Suppressor macrophage treated with lipopolysaccharide for 4 hours (primary cell): ENCODE results near the gene PIP5K1B.

ENCODE experiments used
- DNase-seq: peaks from one replicate; pipeline ENCODE4 v3.0.0-alpha.2; 2020

PIP5K1B gene

DNA sequence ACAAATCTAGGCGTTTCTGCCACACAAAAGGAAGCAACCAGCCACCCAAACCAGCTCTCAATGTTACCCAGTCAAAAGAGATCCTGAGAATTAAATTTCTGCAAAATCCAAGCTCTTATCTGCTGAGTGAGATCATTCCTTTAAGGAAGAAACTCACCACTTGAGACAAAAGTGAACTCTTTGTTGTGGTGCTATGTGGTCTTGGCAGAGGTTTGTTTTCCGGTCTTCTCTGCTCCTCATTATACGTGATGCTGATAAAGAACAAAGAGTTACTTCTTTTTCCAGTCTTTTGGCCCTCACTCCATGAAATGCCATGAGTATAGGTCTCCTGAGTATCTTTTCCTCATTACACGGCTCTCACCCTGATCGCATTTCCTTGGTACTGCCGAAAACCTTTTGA lies 226.8 kb downstream of the PIP5K1B start:
- DNase-seq, result no peak

DNA sequence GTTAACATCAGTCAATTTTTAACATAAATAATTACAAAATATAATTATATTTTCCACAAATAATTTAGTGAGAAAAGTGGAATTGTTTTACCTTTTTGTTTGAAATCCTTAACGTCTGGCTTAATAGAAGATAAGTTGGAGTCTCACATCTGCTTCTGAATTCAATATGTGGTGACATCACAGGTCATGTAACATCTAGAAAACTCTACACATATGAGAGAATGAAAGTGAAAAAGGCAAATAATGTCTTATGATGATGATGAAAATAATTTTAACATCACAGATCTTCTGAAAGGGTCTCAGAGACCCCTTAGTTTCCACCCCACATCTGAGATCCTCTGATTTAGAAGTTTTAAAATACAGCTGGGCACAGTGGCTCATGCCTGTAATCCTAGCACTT lies 227.4 kb downstream of the PIP5K1B start:
- DNase-seq, result peak; percentile 16

DNA sequence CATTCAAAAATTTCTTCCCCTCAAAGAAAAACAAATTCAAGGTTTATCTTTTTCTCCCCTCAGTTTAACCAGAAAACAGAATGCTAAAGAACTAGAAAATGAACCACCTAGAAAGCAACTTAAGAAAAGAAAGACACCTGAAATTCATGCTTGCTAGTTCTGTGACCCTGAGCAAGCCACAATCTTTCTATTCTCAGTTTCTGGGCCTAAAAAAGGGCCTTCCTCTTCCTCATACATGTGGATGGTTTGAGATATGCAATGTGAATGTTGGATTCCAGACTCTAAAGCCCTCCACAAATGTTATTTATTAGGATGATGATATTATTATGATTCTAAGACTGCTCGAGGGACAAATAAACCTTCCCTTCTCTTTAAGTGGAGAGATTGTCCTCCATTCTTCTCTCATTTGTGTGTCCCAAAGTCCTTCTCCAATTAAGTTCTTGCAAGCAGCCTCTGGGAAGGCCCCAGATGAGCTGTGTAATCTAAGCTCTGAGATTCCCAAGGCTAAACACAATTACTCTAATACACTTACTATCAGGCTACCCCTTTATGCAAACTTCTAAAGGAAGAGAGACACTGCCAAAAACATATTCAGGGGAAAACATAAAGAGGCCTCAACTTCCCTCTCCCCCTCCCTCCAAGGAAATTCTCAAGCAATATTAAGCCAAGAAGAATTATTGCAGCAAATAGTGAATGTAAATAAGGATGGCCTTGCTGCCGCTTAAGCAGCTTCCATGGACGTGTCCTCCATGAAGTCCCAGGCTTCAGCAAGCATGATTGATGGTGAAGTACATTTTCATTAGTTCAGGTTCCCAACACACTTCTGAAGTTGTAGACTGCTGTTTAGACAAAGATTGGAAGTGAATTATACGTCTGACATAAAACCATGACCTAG lies 228.6 kb downstream of the PIP5K1B start:
- DNase-seq, result no peak

DNA sequence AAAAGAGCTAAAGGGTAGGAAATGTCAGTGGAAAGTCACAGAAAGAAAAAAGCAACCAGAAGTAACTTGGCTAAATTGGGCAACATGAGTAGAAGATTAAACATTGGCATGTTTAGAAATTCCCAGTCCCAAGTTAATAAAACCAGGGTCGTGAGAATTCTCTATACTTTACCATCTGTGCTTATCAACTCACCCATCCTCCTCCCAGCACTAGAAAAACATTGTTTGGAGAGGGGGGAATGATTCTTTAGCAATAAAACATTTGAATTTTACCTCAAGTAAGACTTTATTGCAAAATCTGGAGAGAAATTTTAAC lies 229.2 kb downstream of the PIP5K1B start:
- DNase-seq, result no peak

DNA sequence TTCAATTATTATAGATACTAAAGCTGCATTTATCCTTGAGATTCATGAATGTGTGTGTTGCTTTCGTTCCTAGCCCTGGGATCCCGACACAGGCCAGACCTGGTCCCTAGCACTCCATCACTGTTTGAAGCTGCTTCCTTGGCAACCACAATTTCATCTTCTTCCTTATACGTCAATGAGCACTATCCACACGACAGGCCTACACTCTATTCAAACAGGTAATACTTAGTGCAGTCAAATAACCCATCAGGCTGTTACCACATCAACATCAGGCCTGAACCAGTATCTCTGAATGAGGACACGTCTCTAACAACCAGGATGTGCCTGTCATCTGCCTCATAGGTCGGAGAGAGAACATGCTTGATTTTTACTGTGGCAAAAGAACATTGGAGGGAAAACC lies 235.5 kb downstream of the PIP5K1B start:
- DNase-seq, result no peak

DNA sequence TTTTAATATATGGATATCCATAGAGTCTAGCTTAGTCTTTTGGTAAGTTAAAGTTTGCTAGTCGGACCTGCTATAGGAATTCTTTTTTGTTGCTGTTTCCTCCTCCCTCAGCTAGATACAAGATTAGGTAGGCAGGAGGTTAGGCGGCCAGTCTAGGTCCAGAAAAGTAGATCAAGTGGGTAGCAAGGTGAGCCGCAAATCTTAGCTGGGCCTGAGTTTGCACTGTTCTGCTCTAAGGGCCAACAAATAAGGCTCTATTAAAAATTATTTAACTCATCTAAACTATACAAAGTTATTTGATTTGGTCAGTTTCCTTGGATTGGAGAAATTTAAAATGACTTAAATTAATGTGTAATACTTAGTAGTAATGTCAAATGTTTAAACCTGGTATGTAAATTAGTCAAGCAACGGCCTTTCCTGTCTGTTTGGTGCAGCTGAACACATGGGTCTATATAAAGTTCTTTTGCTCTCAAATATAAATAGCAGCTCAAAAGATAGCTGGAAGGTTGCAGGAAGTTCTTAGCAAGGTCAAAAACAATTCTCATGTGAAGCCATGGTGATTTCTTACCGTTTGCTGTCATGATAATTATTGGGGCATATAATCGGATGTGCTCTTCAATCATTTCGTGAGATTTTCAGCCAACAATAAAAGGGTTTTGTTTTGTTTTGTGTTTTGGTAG lies 236.9 kb downstream of the PIP5K1B start:
- DNase-seq, result no peak

DNA sequence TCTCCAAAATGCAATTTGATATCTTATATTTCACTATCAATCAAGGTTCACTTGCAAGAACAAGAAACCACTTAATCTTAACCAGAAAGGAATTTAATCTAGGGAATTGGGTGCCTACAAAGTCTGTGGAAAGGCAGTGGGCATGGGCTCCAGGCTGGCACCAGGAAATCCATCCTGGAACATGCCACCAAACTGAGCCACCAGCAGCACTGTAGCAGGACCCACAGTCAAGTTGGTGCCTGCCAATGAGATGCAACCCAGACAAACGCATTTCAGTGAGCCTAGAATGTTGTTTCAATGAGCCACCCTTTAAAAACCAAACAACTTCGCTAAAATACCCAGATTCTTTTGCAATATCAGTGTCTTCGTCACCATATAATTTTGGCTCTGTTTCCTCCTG lies 237.8 kb downstream of the PIP5K1B start:
- no peak for DNase-seq

DNA sequence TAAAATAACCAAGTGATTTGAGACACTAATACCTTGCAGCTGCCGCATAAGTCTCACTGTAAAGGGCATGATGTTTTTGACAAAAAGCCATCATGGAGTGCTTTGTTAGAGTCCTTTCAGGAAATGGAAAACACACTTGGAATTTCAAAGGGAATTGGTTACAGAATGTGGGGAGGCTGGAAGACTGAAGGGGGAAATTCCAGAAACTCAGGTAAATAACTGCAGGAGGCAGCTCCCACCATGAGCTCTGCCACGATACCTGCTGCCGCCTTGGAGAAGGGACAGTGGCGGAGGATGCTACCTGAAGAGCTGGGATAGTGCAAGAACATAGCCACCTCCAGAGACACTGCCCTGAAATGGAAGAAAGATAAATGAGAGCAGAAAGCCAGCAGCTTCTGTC lies 242.0 kb downstream of the PIP5K1B start:
- no peak for DNase-seq

DNA sequence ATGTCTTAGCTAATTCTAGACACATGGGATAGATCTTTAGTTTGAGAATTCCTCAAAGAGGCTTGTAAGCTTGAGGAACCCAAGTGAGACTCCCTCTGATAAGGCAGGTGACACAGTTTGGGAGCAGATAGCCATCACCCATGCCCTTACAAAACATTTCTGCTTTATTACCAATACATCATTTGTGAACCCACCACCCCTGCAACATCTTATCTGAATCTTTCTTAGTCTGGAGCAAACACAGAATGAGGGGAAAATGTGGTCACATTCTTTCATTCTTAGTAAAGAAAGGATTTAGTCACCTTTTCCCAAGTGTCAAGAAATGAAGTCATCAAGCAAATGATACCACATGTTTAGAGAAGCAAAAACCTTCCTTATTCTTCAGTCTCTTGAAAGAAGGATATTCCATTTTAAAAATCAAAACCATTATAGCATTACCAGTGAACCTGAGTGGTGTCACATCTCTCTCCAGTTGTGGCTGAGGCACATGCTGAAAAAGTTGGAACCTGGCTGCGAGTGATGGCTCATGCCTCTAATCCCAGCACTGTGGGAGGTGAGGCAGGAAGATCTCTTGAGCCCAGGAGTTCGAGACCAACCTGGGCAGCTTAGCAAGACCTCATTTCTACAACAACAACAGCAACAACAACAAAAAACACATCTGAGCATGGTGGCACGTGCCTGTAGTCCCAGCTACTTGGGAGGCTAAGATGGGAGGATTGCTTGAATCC lies 243.0 kb downstream of the PIP5K1B start:
- DNase-seq, result peak; percentile 17

DNA sequence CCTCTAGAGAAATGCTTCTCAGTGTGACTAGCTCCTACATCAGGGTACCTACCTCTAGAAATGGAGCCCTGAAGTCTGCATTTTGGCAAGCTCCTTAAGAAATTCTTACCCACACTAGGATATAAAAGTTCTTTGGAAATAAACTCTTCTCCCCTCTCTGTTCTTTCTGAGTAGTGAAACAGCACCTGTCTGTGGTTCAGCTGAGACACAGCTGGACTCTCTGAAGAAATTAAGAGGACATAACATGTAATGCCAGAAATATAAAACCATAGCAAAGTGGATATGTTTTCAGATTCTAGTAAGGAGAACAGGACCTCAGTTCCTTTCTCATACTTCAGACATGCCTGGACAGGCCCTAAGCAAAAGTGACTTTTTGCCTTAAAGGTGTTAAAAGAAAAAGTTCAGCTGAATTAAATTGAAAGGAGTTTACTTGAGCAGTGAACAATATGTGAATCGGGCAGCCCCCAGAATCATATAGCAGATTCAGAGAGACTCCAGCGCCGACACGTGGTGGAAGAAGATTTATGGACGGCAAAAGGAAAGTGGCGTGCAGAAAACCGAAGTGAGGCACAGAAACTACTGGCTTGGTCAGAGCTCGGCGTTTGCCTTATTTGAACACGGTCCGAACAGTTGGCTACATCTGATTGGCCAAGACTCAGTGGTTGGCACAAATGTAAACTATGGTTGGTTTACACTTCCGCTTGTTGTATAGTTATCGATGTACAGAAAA lies 244.4 kb downstream of the PIP5K1B start:
- no peak for DNase-seq

DNA sequence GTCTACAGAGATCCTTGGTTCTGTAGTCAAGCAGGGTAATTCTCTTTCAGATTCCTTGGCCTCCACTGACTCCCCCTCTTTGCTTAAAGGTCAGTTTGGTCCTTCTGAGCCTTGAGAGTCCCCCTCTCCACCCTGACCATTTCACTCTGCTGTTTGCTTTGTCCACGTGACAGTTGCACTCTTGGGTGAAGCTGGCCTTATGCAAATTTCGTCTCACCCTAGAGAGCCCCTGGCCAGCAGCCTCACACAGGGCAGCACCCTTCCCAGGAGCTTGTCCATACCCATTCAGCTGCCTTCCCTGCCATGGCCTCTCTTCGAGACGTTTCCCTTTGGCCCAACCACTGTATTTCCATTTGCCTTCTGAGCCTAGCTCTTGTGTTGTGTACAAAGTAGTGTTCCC lies 245.1 kb downstream of the PIP5K1B start:
- no peak for DNase-seq

DNA sequence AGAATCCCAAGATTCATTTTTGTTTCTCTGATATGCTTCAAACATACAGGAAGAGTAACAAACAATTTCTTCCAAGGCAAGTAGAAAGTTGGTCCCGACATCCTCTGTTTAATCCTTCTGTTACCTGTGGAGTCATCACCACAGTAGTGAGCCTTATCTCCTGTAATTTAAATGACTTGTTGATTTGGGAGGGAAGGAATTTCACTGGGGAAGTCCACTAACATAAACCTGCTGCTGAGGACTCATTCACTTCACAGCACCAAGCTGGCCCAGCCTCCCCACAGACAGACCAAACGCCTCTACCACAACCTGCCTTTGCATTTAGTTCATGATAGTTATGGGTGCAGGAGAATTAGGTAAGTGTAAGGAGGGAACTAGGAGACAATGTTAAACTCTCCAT lies 245.6 kb downstream of the PIP5K1B start:
- no peak for DNase-seq

DNA sequence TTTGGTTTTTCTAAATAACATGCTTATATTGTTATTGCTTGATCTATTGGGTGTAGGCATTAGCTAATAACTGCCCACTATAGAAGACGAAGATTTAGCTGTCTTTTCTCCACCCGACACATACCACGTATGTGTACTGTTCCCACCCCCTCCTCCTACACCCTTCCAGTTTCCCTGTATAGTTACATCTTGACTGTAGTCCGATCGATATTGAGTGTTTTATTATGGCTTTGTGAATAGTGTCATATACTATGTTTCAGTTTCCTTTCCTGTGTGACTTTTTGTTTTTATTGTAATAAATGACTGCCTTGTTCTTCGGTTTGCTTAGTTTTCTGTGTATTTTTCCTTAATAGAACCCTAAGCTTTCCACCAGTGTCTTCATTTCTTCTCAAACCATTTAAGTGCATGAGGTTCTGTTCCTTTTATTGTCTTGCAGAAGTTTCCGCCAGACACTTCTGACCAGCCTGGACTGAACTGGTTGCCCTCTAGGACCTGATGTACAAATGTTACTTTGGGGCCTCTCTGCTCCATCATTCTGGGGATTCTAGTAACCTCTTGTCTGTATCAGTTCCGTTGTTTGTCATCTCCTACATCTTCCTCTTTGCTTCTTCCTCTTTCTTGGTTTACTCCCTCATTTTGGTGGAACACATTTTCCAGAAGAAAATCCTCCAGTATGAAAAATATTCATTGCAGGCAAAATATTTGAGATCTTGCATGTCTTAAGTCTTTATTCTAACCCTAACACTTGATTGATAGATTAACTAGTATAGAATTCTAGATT lies 247.0 kb downstream of the PIP5K1B start:
- DNase-seq, result peak; percentile 73

DNA sequence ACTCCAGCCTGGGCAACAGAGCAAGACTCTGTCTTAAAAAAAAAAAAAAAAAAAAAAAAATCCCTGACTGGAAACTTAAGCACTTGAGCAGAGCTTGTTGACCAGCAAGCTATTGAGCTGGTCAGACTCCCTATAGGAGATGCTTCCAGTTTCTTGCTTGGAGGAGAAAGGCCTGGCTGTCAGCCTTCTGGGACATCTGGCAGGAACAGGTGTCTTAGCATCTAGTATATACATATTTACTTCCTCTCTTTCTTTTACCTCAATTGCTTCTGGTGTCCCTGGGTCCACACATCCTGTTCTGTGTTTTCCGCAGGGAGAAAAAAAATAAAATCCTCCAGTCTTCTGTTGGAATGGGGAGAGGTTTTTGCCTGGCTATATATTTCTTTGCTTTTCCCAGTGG lies 248.7 kb downstream of the PIP5K1B start:
- no peak for DNase-seq

DNA sequence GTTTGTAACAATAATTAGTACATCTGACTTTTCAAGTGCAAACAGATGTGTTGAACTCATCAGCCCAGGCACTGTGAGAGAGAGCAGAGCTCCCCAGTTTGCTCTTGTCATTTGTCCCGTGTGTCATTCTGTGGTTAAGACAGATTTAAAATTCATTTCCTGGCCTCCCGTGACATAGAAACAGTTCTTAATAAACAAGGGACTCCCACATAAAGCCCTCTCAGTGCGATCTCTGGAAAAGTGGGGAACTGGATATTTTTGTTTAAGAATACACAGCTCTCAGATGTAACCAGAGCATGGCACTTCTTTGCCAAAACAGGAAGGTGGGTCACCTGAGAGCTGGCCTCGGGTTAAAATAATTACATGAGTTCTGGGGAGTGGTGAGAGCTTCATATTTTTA lies 250.3 kb downstream of the PIP5K1B start:
- DNase-seq, result no peak

DNA sequence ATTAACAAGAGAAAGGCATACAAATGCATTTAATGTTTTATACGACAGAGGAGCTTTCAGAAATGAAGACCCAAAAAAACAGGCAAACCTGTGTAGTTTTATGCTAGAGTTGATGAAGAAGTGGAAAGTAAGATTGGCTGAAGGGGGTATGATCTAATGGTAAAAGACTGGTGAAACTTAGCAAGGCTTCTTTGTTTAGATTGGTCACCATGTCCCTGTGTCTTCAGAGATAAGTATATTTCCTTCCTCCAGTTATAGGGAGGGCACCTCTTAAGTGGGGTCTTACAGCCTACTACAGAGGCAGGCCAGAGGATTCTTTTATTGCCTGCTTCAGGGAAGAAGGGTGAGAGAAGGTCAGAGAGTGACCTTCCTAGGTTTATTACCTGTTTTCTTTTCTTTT lies 252.4 kb downstream of the PIP5K1B start:
- no peak for DNase-seq

DNA sequence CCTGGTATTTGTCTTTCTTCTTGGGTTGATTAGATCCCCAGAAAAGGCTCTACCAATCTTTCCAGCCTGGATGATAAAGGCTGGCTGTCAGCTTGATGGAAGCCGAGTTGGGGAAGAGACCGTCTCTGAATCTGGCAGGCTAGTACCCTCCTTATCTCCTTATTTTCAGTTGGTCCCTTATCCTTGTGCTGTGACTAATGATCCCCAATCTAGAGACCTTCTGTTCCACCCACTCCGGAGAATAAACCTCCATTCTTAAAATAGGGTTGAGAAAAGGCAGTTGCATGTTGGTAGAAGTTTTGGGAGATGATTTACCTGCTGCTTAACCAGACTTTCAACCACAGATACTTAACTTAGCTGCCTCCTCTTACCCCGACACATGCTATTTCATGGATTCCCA lies 256.5 kb downstream of the PIP5K1B start:
- no peak for DNase-seq

DNA sequence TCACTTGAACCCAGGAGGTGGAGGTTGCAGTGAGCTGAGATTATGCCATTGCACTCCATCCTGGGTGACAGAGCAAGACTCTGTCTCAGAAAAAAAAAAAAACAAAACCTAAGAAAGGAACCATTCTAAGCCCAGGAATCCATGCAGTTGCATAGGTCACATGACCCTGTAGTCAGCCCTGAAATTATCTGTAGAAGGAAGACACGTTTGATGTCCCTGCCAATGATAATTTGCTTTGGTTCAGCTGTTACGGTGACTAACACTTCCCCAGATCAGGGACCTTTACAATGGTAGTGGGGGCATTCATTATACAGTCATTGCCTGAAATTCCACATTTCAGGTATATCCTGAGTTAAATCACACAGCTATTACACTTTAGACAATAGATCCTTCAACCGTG lies 258.4 kb downstream of the PIP5K1B start:
- no peak for DNase-seq

DNA sequence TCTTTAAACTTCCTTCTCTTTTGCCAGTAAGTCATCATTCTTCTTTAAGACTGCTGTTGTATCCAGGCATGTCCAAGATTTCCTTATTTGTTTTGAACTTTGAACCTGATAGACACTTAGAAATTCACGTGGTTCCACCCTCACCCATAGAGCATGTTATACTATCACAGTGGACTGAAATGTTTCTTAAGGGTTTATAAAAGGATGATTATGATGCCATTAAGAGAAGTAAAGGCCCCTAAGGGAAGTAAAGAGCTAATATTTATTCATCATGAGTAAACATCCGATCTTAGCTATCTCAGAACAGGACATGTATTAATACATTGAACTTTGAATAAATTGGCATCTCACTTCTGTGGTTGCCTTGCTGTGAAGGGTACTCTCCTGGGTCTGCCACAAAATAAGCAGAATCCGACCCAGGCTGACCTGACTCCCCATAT lies 259.1 kb downstream of the PIP5K1B start:
- no peak for DNase-seq

DNA sequence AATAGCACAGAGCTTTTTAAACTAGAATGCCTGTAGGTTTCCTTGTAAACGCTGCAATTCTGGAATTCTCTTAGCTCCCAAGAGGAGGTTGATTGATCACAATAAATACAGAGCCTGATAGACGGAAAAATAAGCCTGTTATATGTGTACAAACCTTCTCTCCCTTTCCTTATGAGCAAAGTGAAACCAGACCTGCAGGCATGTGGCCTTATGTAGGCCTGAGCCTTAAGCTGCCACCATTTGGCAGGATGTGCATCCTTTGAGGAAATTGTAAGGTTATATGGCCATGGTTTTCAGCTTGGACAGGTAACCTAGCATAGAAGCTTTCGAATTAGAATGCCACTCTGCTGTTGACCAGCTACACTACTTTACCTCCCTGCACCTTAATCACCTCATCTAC lies 259.7 kb downstream of the PIP5K1B start:
- no peak for DNase-seq

DNA sequence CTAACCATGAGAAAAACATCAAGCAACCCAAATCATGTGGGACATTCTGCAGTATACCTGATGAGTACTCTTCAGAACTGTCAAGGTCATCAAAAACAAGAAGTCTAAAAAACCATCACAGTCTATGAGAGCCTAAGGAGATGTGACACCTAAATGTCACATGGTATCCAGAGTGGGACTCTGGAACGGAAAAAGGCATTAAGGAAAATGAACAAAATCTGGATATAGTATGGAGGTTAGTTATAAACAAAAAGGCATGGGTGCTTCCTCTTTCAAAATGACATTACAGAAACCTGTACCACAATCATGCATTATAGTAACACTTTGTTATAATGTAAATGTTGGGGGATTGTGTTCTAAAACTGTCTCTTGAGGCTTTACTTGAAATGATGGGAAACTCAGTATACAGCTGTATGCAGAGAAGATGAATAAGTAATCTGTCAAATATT lies 261.5 kb downstream of the PIP5K1B start:
- DNase-seq, result no peak

DNA sequence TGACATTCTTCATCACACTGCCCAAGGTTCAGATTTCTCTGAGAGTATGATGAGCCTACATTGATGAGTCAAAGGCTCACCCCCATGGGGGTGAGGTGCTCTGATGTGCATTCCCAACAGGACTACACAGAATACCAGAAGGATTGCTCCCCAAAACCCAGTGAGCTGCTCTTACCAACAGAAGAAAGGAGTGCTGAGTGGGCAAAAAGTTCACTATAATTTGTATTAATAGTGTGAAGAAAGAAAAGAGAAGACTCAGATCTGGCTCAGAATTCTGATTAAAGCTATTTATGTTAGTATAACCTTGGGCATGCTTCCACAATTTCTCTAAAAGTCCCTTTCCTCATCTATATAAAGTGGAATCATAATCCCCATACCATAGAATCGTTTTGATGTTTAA lies 262.8 kb downstream of the PIP5K1B start:
- no peak for DNase-seq
